COR-L47 (cell line): ENCODE results near the gene STAB1.

Experiments used
- DNase-seq: peaks from one replicate; lab custom pipeline; 2025; lab: John Stamatoyannopoulos, UW

The STAB1 gene

DNA sequence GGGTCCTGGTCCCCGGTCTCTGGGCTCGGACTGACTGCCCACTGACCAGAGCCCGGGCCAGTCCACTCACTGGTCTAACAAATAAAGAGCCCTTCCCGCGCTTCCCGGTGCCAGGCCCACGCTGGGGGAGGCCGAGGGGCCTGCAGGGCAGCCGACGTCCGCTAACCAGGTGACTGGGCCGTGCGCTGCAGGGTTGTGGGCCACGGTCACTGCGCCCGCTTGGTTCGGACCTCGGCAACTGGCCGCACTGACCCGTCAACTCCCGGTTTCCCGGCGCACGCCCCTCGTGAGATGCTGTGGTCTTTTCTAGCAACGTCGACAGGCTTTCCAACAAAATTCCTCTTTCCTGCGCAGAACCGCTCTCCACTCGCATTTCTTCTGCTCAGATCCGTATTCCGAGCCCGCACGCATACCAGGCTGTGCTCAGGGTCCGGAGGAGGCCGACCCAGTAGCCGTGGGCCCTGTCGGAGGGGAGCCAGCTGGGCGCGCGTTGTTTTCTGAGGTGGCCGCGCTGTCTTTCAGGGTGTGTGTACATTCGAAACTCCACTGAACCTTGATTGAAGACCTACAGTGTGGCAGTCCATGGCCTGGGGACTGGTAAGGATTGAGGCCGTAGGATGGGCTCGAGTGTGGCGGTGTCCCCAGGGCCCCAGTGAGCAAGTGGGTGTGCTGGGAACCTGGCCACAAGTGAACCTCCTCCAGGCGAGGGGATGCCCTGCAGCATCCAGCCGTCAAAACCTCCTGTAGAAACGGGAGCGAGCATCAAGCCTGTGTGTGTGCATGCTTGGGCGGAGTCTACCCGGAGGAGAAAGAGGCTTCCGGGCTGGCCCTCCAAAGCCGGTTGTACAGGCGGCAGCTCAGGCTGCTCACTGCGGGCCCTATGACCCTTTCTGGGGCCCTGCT, 39.4 kb downstream of the STAB1 start:
- DNase-seq: peak; percentile 34

DNA sequence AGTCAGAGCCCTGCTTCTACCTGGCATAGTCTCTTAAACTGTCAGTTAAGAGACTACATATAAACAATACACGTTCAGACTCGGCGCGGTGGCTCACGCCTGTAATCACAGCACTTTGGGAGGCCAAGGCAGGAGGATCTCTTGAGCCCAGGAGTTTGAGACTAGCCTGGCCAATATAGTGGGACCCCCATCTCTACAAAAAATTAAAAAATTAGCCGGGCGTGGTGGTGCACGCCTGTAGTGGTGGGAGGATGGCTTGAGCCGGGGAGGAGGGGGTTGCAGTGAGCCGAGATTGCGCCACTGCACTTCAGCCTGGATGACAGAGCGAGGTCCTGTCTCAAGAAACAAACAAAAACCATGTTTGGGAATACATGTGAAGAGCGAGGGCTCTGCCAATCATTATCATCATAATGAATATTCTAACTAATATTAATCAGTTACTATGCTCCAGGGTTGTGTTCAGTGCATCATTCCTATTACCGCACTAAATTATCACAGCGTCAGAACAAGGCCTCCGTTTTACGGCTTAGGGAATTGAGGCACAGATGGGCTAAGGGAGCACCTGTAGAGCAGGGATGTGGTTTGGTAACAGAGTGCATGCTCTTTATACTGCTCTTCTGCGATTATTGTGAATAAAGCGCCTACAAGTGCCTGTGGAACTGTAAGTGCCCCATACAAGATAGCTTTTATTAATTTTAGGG, 40.4 kb downstream of the STAB1 start:
- DNase-seq: no peak

DNA sequence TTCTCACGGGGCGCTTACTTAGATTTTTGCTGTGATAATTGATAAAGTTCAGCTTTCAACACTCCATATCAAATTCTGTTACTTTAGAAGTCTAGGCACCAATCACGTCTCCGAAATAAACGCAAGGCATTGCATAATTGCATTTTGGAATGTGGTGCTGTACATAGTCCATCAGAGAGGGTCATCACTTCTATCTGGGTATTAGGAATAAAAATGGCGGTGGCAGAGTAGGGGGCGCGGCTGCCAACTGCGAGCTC, 40.9 kb downstream of the STAB1 start:
- DNase-seq: no peak

DNA sequence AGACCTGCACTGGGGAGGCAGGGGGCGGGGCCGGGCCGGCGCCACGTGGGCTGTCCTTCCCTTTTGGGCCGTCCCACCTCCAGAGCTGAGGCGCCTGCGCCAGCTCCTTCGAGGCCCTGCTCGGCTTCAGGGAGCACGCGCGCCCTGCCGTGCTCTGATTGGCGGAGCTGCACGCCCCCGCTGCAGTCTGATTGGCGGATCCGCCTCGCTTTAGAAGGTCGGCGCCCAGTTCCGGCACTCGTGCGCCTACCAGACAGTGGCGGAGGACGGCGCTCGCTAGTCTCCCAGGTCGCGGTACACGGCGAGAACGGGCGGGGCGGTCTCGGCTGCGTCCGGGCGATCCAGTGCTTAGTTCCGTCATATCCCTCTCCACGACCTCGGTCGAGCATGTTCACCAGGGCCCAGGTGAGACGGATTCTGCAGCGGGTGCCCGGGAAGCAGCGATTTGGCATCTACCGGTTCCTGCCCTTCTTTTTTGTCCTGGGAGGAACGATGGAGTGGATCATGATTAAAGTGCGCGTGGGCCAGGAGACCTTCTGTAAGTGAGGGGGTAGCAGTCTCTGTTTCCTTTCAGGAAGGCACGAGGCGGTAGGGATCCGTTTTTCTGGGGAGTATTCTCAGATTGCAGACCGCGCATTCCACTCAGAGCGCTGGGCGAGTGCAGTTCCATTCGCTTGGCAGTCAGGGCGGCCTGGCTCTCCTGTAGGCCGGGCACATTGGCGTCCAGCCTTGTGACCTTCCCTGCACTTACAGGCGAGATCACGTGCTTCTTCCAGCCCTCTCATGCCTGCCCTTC, 41.4 kb downstream of the STAB1 start, which contains the start of gene UQCC5:
Gene UQCC5 (plus strand): TSS at position 237 of the 796 bp plus-strand sequence. CDS start 151 bp downstream, at position 388.
- DNase-seq: peak; percentile 94

DNA sequence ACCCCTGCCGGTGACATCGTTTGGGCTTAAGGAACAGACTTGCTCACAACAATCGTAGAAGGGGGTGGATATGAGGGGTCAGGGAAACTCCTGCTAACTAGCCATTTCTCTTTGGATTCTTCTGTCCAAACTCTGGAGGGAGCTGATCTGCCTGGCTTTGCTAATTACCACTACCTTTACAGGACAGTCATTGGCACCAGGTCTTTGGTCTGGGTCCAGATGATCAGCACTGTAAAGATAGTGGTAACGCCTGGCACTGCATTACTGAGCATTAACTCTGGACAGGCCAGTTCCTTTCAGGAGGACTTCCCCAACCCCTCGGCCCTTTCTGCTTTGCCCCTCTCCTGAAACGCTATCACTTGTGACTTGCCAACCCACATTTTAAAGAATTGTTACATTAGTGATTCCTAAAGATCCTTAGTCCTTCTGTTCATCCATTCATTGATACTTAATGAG, 42.1 kb downstream of the STAB1 start:
- no peak for DNase-seq

DNA sequence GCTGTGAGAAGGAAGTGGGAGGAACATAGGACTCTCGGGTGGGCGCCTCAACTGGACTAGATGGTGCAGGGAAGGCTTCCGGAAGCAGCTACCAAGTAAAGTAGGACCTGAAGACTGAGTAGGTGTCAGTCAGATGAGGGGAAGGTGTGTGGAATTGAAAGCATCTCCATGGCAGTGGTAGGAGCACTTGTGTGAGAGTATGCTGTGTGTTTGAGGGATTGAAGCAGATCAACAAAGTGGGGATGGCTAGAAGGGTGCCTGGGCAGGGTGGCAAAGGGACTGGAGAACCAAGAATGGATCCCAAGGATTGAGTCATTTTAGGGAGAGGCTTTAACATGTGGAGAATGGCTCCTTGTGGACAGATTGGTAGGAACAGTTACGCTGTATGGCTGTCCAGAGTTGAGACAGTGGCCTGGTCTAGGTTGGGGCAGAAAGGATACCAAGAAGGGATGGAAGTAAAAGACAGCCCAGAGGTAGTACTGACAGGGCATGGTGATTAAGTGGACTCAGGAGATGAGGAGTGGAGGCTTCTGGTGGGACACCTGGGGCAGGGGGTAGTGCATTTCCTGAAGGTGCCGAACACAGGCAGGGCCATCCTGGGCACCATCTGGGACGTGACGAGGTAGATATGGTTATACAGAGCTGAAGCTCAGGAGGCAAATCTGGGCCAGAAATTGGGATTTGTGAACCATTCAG, 42.7 kb downstream of the STAB1 start:
- DNase-seq: no peak

DNA sequence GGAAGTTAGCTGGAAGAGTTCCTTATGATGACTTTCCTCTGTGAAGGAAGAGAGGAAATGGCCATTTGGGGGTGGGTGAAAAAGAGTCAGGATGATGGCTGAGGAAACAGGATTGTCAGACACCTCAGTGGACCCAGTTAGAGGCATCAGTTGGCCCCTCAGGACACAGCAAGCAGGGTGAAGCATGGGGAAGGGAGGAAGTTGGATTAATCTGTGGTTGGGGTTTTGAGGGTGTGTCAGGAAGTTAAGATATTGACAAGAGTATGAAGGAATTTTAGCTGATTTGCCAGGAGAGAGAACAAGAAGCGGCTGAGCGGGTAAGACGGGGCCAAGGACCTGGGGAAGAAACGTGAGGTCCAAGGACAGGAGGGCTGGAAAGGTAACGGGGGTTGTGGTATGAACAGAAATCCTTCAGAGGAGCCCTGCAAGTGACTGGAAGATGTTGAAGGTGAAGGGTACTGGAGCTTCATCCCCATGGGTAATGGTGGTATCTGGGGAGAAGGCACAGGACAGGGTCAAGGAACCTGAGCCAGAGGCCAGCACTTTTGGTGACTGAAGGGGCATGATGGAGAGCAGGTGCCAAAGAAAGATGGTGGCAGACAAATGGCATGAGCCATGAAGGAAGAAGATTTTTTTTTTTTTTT, 44.0 kb downstream of the STAB1 start:
- DNase-seq: no peak

DNA sequence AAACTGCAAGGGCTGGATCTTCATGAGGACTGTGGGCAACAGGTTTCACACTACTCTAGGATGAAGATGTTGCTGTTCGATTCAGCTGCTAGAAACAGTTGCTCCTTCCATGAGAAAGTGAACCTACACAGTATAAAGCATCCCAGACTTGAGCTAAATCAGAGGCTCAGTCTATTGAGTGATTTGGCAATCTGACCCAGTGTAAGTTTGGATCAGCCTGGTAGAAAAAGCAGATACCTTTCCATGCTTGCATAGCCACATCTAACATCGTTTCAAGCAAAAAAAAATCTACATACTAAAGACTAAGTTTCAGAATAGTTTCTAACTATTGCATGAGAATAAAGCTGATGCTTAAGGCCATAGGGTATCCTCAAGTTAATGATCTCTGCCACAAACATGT, 45.9 kb downstream of the STAB1 start:
- no peak for DNase-seq

DNA sequence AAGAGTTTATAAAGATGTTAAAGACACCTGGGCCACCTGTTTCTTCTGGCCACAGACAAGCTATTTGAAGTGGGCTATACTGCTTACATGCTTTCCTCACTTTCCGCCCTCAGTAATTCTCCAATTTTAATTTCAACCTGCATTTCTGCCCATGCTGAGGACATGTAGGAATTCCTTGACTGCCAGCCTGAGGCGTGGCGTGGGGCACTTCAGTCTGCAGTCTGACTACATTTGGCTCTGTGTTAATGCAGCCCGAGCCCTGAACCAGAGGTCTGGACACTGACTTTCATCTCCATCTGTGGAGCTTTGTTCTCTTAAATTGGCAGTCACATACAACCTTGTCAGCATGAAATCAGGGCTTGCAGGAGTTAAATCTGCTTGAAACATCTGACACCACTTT, 49.8 kb downstream of the STAB1 start:
- DNase-seq: no peak

DNA sequence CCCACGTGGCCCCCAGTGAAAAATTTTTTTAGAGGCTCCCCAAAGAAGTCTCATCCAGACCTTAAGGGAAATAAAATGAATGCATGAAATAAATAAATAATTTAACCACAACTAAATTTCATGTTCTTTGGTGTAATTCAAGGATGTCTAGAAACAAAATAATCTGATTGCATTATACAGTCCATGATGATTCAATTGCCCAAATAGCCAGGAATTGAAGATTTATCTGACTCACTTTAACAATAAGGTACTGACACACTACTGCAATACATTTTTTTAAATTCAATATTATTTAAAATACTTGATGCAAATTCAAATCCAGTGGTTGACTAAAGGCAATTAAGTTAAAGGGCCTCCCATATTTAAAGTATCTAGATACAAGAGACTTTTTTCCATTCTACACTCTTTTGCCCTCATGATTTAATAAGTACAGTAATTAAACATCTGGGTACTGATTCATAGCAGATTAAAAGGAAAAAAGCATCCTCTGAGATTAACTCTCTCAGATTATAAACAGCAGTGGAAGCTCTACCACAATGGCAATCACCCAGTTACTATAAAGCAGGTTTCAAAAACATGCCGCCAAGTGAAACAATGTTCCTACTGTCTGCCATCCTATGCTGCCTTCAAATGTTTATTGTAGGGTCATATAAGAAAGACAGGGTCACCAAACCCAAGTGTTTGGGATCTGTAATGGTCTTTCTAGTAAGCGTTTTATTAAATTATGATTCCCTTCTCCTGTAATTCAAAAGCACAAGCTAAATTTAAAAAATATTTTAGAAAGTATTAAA, 51.2 kb downstream of the STAB1 start:
- no peak for DNase-seq

DNA sequence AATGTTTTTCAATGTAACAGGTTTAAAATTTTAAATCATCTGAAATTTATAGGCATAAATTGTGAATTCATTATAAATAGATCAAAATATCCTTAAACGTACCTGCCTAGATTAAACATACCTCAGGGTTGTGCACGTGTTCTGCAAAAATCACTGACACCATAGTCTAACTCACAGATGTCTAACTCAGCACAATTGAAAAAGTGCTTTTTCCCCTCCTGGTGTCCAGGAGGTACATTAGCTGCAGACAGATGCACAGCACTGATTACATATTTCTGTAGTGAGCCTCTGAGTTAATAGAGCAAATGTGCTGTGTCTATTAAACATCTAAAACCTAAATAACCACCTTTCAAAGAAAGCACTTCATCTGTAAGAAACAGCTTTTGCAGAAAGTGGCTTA, 52.0 kb downstream of the STAB1 start:
- no peak for DNase-seq

DNA sequence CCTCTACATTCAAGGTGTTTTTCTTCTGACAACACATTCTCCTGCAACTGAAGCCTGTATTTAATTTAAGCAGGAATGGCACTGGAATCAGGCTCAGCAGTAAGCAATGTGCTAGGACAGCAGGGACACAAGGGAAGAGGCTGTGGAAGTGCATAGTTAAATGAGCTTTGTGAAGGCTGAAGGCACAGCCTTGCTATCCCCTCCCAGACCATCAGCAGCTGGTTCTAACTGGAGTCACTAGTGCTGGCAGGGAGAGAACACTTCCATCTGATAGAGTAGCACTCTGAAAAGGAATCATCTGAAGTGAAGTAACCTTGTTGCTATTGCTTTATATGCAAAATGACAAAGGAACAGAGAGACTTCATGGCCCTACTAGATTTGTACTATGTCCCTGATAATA, 56.0 kb downstream of the STAB1 start:
- DNase-seq: no peak

DNA sequence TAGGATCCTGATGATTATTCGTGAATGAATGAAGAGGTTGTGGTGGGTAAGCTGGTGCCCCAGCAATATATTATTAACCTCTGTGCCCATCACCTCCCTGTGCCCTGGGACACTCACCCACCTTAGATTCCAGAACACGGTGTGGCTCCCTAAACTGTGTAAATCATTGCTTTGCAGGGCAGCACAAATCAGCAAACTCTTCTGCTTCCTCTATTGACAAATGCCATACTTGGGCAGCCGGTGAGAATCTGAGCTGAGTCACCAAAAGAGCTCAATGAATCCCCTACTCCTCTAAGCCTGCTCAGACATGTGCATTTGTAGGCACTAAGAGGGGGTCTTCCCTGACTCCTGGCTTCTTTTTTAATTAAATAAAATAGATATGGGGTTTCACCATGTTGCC, 57.0 kb downstream of the STAB1 start:
- no peak for DNase-seq

DNA sequence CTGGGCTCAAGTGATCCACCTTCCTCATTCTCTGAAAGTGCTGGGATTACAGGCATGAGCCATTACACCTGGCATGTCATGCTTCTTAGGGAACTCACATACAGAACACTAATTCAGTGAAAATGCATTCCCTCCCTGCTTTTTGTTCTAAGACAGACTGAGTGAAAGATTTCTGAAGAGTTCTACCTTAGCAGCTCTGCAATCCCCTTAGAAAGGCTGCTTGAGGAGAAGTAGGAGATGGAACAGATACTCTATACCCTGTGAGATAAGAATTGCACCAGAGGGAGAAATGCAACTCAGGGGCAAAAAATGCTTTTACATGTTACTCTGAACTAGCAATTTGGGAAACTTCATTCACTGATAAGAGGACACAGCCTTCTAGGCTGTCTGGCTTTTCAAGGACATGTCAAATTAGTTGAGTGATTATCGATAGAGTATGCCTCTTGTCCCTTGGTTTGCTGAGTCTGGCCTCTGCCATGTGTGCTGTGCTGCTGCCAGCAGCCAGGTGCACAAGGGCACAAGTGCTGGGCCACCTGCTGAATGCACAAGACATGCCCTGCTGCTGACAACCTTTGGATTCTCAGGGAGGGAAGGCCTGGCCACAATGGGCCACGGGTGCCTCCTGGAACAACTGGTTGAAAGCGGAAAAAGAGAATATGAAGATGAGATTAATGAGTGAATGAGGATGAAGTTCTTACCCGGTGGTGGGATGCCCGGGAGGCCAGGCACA, 59.1 kb downstream of the STAB1 start:
- no peak for DNase-seq

DNA sequence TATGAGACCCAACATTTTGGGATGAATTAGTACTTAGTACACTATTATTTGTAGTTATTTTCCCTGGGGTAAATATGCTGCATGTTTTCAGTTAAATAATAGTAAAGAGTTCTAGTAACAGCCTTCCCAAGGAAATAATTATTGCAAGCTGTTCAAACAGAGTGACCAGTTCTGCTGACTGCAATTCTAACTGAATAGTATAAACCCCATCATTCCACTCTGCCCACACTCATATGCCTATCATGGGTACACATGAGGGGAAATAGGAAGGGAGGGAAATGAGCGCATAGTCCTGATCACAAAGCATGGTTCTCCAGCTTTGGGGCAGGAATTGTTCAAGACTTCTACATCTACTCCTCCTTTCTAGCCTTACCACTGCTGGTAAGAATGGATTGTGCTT, 59.9 kb downstream of the STAB1 start:
- DNase-seq: no peak

DNA sequence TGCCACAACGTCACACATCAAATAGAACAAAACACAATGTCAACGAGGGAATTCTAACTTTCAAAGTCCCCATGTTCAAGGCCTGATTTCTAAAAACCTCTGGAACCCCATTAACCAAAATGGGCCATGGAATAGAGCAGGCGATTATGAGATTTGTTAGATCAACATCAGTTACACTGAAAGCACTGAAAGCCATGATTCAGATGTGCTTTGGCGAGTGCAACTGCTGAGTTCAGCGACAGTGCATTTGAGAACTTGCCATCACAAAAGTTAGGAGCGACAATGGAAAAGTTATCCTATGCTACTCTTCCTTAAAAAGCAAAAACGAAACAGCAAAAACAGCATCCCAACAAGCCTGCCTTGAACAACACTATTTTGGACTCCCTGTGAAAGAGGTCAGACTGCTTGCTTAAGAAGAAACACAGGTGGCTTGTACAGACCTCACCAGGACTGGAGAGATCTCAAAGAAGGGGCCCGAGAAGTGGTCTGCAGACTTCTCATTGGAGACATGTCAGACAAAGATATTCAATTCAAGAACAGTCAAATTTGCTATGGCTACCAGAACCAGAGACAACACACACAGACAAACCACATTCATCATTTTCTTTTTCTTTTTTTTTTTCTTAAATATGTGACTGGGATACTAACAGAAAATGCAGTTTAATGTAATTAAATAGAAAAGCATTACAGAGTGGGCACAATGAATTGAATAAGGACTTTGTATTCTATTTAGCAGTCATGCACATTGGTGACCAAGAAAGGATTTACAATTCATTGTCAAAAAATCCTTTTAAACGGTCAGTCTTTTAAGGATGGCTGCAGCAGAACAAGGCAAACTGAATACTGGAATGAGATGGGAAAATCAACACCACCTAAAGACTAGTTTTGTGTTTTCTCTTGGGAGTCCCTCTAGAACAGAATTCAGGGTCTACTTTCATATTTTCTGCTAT, 62.1 kb downstream of the STAB1 start:
- DNase-seq: no peak

DNA sequence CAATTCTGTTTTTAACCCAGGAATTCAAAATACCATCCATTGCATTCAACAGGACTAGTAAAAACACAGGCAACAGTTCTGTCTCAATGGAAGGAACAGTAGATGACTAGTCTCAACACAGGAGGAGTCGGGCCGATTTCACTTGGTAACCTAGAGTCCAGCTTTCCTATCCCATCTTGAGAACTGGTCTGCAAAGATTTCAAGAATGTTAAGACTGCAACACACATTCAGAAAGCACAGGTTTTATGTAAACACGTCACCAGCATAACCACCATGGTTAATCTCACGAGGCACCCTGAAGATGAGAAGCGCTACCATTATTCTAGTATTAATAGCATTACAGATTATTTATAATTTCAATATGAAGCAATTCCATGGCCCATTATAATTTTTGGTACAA, 63.3 kb downstream of the STAB1 start:
- no peak for DNase-seq

DNA sequence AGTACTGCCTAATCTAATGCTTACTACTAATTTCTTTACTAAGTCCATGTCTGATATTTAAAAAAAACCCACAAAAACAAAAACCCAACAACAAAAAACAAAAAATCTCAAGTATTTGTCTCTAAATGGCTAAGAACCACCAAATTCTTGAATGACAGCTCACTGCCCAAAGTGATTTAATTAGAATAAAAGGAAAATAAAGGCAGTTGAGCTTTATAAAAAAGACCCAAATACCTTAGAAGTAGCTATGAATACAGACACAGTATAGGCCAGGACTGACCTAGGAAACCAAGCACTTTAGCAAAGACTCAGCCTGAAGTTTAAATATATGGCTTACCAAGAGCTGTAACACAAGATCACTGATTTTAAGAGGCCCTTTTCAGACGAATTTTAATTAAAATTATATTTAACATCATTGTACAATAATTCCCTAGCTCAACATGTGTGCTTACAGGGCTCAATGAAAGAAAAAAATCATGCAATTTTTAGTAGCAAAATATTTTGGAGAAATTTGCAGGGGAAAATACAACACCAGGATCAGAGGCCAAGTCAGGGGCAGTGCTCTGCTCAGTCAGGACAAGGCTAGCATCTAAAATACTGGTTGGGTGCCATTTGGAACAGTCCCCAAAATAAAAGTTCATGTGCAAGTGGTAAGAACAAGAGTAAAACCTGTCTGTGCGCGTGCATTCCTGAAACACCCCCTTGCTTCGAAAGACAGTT, 66.0 kb downstream of the STAB1 start:
- DNase-seq: no peak
